ENCODE measurements around the gene BTAF1.
"Not testable (repeated sequence)": the region's sequence is repeated elsewhere in the genome, so short reads cannot be mapped to it uniquely, and the experiment has no call there.

BTAF1 gene

GRCh38 chr10:91977491-91977890 lies 53.9 kb downstream of the BTAF1 start:
- no peak for DNase-seq (ENCODE audit: low read depth in 2 of 2)

- DNase-seq (ENCODE audit: low read depth in 2 of 2), result no peak
Measured at GRCh38 chr10:91978585-91978984, 55.0 kb downstream of the BTAF1 start.

- DNase-seq (ENCODE audit: low read depth in 2 of 2), result no peak
Measured at GRCh38 chr10:91980319-91980718, 56.7 kb downstream of the BTAF1 start.

GRCh38 chr10:91983416-91983815 lies 59.8 kb downstream of the BTAF1 start:
- DNase-seq (ENCODE audit: low read depth in 2 of 2), result no peak

GRCh38 chr10:91987397-91988037 lies 63.9 kb downstream of the BTAF1 start:
- DNase-seq (ENCODE audit: low read depth in 2 of 2), result no peak

- no peak for DNase-seq (ENCODE audit: low read depth in 2 of 2)
Measured at GRCh38 chr10:91992031-91992430, 68.5 kb downstream of the BTAF1 start.

GRCh38 chr10:91996266-91996665 lies 72.7 kb downstream of the BTAF1 start:
- DNase-seq (ENCODE audit: low read depth in 2 of 2), result no peak

GRCh38 chr10:92001581-92001980 lies 78.0 kb downstream of the BTAF1 start:
- DNase-seq (ENCODE audit: low read depth in 2 of 2), result no peak

- no peak for DNase-seq (ENCODE audit: low read depth in 2 of 2)
Measured at GRCh38 chr10:92001995-92002394, 78.4 kb downstream of the BTAF1 start.

- DNase-seq (ENCODE audit: low read depth in 2 of 2), result no peak
Measured at GRCh38 chr10:92003258-92003657, 79.7 kb downstream of the BTAF1 start.

- DNase-seq (ENCODE audit: low read depth in 2 of 2), result no peak
Measured at GRCh38 chr10:92005978-92006377, 82.4 kb downstream of the BTAF1 start.

GRCh38 chr10:92009445-92009844 lies 85.9 kb downstream of the BTAF1 start:
- DNase-seq (ENCODE audit: low read depth in 2 of 2), result no peak

- no peak for DNase-seq (ENCODE audit: low read depth in 2 of 2)
Measured at GRCh38 chr10:92010047-92010735, 86.6 kb downstream of the BTAF1 start.

GRCh38 chr10:92011560-92012214 lies 88.1 kb downstream of the BTAF1 start:
- DNase-seq (ENCODE audit: low read depth in 2 of 2), result no peak

GRCh38 chr10:92014620-92015019 lies 91.0 kb downstream of the BTAF1 start:
- DNase-seq (ENCODE audit: low read depth in 2 of 2), result no peak

- no peak for DNase-seq (ENCODE audit: low read depth in 2 of 2)
Measured at GRCh38 chr10:92024700-92025099, 101.1 kb downstream of the BTAF1 start.

- DNase-seq (ENCODE audit: low read depth in 2 of 2), result not testable (repeated sequence)
Measured at GRCh38 chr10:92025340-92025739, 101.8 kb downstream of the BTAF1 start.

GRCh38 chr10:92027141-92027540 lies 103.6 kb downstream of the BTAF1 start:
- DNase-seq (ENCODE audit: low read depth in 2 of 2), result no peak

- no peak for DNase-seq (ENCODE audit: low read depth in 2 of 2)
Measured at GRCh38 chr10:92031580-92031979, 108.0 kb downstream of the BTAF1 start.

GRCh38 chr10:92033070-92033469 lies 109.5 kb downstream of the BTAF1 start:
- DNase-seq (ENCODE audit: low read depth in 2 of 2), result not testable (repeated sequence)

GRCh38 chr10:92038949-92039348 lies 115.4 kb downstream of the BTAF1 start:
- DNase-seq (ENCODE audit: low read depth in 2 of 2), result no peak

- DNase-seq (ENCODE audit: low read depth in 2 of 2), result no peak
Measured at GRCh38 chr10:92042541-92042940, 119.0 kb downstream of the BTAF1 start.

- no peak for DNase-seq (ENCODE audit: low read depth in 2 of 2)
Measured at GRCh38 chr10:92045641-92046106, 122.1 kb downstream of the BTAF1 start.
